ENCODE results near the gene DSCAML1. TPM values are rescaled to one million over a fixed set of nuclear protein-coding genes. Genes with fewer than 3 reads are reported as not detected.
A peak's percentile ranks its signal among the peaks of the same experiment; 100 is the strongest.

DSCAML1 gene
- total RNA-seq, 1 donor from 2014 or later, result 0.09 TPM

- Mint-ChIP-seq H3K36me3 (ENCODE audit: low read depth) (no peaks in the 10 kb centered on the region), H3K4me1 (peaks cover 29% of the 10 kb centered on the region), H3K27me3 (ENCODE audit: low read depth) (peaks cover 6% of the 10 kb centered on the region), H3K27ac (ENCODE audit: unreplicated experiment) (no peak overlapping the region), H3K9me3 (no peaks in the 10 kb centered on the region), H3K4me3 (no peak overlapping the region)
- DNase-seq (ENCODE audit: low read depth, low spot score), result no peak
- TF ChIP-seq CTCF (conservative IDR thresholded peaks at IDR 0.05), result no peak
Measured at GRCh38 chr11:117426941-117427340, 370.1 kb downstream of the DSCAML1 start.

- no peaks in the 10 kb centered on the region for H3K9me3 Mint-ChIP-seq
- TF ChIP-seq CTCF (conservative IDR thresholded peaks at IDR 0.05), result peak; percentile 98
- H3K36me3 Mint-ChIP-seq (ENCODE audit: low read depth), result no peaks in the 10 kb centered on the region
- H3K4me3 Mint-ChIP-seq, result no peak overlapping the region
- peaks cover 29% of the 10 kb centered on the region for H3K4me1 Mint-ChIP-seq
- no peak overlapping the region for H3K27ac Mint-ChIP-seq (ENCODE audit: unreplicated experiment)
- DNase-seq (ENCODE audit: low read depth, low spot score), result peak; percentile 97
- peaks cover 6% of the 10 kb centered on the region for H3K27me3 Mint-ChIP-seq (ENCODE audit: low read depth)
Measured at GRCh38 chr11:117426297-117426685, 370.7 kb downstream of the DSCAML1 start.

- no peaks in the 10 kb centered on the region for H3K9me3 Mint-ChIP-seq
- DNase-seq (ENCODE audit: low read depth, low spot score), result no peak
- H3K4me3 Mint-ChIP-seq, result no peak overlapping the region
- no peak for TF ChIP-seq CTCF (conservative IDR thresholded peaks at IDR 0.05)
- peaks cover 29% of the 10 kb centered on the region for H3K4me1 Mint-ChIP-seq
- peaks cover 6% of the 10 kb centered on the region for H3K27me3 Mint-ChIP-seq (ENCODE audit: low read depth)
- no peaks in the 10 kb centered on the region for H3K36me3 Mint-ChIP-seq (ENCODE audit: low read depth)
- no peak overlapping the region for H3K27ac Mint-ChIP-seq (ENCODE audit: unreplicated experiment)
Measured at GRCh38 chr11:117425679-117426296, 371.2 kb downstream of the DSCAML1 start.

DNA sequence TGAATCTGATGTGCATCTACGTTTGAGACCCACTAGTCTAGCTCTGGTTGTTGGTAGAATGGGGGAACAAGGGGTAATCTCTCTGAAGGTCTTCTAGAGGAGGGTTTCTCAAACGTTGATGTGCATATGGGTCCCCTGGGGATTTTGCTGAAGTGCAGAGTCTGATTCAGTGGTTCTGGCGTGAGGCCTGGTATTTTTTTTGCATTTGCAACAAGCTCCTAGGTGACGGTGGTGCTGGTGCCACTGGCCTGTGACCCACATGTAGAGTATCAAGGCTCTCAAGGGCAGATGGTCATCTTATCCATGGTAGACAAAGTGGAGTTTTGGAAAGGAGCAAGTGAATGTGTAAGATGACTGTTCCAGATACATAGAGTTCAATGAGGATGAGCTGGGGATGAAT is 372.2 kb downstream of the DSCAML1 start:
- H3K27me3 Mint-ChIP-seq (ENCODE audit: low read depth), result peaks cover 6% of the 10 kb centered on the region
- H3K9me3 Mint-ChIP-seq, result no peaks in the 10 kb centered on the region
- no peak for TF ChIP-seq CTCF (conservative IDR thresholded peaks at IDR 0.05)
- H3K36me3 Mint-ChIP-seq (ENCODE audit: low read depth), result no peaks in the 10 kb centered on the region
- DNase-seq (ENCODE audit: low read depth, low spot score), result no peak
- no peak overlapping the region for H3K27ac Mint-ChIP-seq (ENCODE audit: unreplicated experiment)
- H3K4me1 Mint-ChIP-seq, result peaks cover 22% of the 10 kb centered on the region
- no peak overlapping the region for H3K4me3 Mint-ChIP-seq

GRCh38 chr11:117423046-117423575 is 373.9 kb downstream of the DSCAML1 start:
- H3K27ac Mint-ChIP-seq (ENCODE audit: unreplicated experiment), result no peak overlapping the region
- TF ChIP-seq CTCF (conservative IDR thresholded peaks at IDR 0.05), result no peak
- no peak for DNase-seq (ENCODE audit: low read depth, low spot score)
- no peaks in the 10 kb centered on the region for H3K9me3 Mint-ChIP-seq
- peaks cover 12% of the 10 kb centered on the region for H3K4me1 Mint-ChIP-seq
- no peaks in the 10 kb centered on the region for H3K36me3 Mint-ChIP-seq (ENCODE audit: low read depth)
- H3K4me3 Mint-ChIP-seq, result no peak overlapping the region
- H3K27me3 Mint-ChIP-seq (ENCODE audit: low read depth), result peaks cover 6% of the 10 kb centered on the region

Measured in neural crest cell (in vitro differentiated cells).